ENCODE results near the gene ANKRD44.

DNA sequence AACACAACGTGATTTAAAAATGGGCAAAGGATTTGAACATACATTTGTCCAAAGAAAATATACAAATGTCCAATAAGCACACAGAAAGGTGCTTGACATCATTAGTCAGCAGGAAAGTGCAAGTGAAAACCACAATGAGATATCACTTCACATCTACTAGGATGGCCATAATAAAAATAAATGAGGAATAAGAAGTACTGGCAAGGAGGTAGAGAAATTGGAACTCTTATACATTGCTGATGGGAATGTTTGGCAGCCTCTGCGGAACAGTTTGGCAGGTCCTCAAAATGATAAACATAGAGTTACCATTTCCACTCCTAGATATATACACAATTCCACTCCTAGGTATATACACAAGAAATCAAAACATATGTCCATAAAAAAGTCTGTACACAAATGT, 333.1 kb downstream of the ANKRD44 start:
- TF ChIP-seq, protein P1, sequence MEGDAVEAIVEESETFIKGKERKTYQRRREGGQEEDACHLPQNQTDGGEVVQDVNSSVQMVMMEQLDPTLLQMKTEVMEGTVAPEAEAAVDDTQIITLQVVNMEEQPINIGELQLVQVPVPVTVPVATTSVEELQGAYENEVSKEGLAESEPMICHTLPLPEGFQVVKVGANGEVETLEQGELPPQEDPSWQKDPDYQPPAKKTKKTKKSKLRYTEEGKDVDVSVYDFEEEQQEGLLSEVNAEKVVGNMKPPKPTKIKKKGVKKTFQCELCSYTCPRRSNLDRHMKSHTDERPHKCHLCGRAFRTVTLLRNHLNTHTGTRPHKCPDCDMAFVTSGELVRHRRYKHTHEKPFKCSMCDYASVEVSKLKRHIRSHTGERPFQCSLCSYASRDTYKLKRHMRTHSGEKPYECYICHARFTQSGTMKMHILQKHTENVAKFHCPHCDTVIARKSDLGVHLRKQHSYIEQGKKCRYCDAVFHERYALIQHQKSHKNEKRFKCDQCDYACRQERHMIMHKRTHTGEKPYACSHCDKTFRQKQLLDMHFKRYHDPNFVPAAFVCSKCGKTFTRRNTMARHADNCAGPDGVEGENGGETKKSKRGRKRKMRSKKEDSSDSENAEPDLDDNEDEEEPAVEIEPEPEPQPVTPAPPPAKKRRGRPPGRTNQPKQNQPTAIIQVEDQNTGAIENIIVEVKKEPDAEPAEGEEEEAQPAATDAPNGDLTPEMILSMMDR (conservative IDR thresholded peaks at IDR 0.05; ENCODE audit: low read length), result no peak
- TF ChIP-seq EZH2phosphoT487 (IDR thresholded peaks at IDR 0.05; ENCODE audit: borderline replicate concordance), result no peak
